GM04504 (cell line): ENCODE results near the gene ATCAY.
"Not testable (repeated sequence)": the region's sequence is repeated elsewhere in the genome, so short reads cannot be mapped to it uniquely, and the experiment has no call there.

Source experiments
- DNase-seq: peaks from one replicate; pipeline ENCODE4 v3.0.0-alpha.2; 2012; ENCODE audit warnings: low read depth

Gene ATCAY

DNA sequence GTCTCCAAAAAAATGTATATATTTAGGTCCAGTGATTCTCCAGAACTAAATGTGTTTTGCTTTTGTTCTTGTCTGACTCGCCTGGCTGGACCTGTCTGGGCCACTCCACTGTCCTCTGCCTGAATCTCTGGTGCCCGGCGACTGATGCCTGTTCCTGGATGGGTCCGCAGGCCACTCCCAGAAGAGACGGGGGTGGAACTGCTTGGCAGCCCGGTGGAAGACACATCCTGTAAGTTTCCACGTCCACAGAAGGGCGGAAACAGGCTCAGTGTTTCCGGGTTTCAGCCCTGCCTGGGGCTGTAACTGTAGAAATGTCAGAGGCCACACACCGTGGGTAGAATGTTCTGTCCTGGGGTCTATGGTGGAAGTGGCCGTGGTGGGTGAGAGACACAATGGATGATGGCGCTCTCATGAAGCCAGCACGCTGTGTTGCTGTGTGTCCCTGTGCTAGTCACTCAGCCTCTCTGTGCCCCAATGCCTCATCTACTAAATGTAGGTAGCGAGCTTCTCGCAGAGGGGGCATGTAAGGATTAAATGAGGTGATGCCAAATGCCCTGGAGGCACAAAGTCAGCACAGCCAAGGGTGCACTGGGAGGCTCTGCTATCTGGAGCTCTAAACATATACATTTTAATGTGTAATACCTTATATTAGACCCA, 22.0 kb downstream of the ATCAY start:
- DNase-seq, result no peak

- DNase-seq, result no peak
Measured at GRCh38 chr19:3904233-3904632, 23.7 kb downstream of the ATCAY start.

DNA sequence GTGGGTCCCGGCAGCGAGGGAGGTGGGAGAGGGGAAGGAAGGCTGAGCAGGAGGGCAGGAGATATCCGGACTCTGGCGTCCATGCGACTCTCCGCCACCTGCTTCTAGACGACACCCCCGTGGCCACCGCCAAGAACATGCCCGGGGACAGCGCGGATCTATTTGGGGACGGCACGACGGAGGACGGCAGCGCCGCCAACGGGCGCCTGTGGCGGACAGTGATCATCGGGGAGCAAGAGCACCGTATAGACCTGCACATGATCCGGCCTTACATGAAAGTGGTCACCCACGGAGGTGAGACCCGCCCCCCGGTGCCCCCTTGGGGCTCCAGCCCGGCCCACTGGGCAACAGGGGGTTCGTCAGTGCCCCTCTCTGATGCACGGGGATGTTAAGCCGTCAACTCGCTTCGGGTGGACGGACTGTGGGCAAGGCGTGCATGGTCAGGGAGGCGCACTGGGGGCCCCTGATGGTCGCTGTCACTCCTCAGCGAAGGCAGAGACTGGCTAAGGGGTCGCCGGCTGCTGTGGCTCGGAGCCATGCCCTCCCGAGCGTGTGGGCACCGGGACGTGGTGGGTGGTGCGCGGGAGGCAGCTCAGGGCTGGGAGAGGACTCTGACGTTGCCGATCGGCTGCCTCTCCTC, 27.3 kb downstream of the ATCAY start:
- DNase-seq, result no peak

DNA sequence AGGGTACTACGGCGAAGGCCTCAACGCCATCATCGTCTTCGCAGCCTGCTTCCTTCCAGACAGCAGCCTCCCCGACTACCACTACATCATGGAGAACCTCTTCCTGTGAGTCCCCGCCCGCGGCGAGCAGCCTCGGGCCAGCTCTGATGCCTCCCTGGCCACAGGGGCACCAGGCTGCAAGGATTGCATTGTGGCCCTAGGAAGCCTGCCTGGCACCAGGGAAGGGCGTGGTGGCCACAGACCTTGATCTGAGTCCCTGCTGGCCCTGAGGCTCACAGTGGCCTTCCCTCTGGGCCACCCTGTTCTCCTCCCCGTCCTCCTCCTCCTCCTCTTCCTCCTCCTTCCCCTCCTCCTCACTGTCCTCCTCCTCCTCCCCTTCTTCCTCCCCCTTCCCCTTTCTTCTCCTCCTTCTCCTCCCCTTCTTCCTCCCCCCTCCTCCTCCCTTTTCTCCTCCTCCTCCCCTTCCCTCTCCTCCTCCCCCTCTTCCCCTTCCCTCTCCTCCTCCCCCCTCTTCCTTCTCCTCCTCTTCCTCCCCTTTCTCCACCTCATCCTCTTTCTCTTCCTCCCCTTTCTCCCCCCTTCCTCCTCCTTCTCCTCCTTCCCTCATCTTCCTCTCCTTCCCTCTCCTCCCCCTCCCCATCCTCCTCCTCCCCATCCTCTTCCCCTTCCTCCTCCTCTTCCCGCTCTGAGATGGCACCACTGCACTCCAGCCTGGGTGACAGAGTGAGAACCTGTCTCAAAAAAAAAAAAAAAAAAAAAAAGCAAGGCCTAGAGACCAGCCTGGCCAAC, 28.0 kb downstream of the ATCAY start:
- no peak for DNase-seq

DNA sequence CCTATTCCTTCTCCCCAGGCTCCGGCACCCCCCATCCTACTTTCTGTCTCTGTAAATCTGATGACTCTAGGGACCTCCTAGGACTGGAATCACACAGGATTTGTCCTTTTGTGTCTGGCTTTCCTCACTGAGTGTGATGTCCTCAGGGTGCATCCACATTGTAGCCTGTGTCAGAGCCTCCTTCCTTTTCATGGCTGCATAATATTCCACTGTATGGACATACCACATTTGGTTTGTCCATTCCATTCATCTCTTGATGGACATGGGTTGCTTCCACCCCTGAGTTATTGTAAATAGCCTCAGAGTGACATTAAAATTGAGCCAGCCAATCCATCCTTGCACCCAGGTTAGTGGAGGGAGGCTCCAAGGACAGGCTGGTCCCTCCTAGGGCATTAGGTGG, 29.6 kb downstream of the ATCAY start:
- no peak for DNase-seq

- DNase-seq, result no peak
Measured at GRCh38 chr19:3914199-3914598, 33.7 kb downstream of the ATCAY start.

DNA sequence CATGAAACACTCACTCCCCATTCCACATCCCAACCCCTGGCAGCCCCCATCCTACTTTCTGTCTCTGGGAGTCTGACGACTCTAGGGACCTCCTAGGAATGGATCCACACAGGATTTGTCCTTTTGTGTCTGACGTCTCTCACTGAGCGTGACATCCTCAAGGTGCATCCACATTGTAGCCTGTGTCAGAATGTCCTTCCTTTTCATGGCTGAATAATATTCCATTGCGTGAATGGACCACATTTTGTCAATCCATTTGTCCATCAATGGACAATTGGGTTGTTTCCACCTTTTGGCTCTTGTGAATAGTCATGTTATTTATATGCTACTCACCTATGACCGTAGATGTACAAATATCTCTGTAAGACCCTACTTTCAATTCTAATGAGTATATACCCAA, 35.5 kb downstream of the ATCAY start:
- no peak for DNase-seq

- no peak for DNase-seq
Measured at GRCh38 chr19:3919793-3920192, 39.3 kb downstream of the ATCAY start.

DNA sequence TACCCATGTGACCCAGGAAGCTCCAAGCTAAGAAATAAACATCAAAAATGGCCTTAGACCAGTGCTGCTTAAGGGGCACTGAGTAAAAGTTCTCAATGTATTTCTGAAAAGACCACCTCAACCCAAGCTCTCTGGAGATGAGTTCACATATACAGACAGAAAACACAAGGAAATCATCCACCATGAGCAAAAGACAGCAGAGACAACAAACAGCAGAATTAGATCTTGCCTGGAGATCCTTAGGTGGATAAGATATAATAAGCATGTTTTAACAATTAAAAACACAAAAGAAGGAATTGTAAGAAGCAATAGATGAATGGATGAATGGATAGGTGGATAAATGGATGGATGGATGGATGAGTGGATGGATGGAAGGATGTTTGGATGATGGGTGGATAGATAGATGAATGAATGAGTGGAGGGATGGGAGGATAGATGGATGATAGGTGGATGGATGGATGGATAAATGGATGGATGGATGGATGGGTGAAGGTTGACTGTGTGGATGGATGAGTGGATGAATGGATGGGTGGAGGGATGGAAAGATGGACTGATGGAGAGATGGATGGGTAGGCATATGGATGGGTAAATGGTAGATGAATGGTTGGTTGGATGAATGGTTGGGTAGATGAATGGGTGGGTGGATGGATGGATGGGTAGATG, 42.7 kb downstream of the ATCAY start:
- DNase-seq, result no peak

DNA sequence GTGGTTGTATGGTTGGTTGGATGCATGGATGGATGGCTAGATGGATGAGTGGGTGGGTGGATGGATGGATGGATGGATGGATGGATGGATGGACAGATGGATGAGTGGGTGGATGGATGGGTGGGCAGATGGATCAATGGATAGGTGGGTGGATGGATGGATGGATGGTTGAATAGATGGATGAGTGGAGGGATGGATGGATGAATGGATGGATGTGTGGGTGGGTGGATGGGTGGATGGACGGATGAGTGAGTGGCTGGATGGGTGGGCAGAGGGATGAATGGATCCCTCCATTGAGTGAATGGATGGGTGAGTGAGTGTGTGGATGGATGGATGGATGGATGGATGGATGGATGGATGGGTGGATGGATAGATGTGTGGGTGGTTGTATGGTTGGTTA, 43.4 kb downstream of the ATCAY start:
- no peak for DNase-seq

- no peak for DNase-seq
Measured at GRCh38 chr19:3931041-3931440, 50.6 kb downstream of the ATCAY start.

DNA sequence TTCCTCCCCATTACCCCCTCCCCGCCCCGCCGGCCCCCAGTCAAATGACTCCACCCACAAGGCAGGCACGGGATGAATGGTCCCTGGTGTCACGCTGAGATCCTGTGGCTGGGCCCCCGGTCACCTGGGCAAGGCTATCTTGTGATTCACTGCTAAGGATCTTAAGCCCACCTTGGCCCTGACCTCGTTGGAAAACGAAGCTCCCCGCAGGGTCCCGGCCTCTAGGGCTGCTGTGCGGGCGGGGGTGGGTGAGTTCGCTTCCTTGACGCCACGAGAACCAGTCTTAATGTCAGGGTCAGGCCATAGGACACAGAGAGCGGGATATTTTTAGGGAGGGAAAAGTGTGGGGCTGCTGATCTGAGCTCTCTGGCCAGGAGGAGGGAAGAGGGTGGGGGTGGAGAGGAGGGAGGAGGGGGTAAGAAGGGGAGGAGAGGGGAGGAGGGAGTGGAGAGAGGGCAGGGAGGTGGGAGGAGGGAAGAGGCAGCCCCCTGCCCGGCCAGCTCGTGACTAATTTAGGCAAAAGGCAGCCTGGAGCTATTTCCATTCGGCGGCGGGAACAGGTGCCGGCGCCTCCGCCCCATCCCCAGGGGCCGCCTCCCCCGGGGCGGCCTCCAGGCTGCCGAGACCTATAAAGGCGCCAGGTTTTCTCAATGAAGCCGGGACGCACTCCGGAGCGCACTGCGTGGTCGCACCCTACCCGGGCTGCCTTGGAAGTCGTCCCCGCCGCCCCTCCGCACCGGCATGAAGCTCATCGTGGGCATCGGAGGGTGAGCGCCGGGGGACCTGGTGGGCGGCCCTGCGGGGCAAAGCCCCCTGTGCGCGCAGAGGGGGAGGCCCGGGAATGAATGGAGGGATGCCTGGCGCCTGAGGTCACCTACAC, 52.7 kb downstream of the ATCAY start, which contains the start of gene NMRK2:
Gene NMRK2 (plus strand): TSS at position 139 of the 880 bp plus-strand sequence. CDS start 603 bp downstream, at position 742.
- DNase-seq, result no peak

- DNase-seq, result no peak
Measured at GRCh38 chr19:3936506-3937442, 56.3 kb downstream of the ATCAY start.

DNA sequence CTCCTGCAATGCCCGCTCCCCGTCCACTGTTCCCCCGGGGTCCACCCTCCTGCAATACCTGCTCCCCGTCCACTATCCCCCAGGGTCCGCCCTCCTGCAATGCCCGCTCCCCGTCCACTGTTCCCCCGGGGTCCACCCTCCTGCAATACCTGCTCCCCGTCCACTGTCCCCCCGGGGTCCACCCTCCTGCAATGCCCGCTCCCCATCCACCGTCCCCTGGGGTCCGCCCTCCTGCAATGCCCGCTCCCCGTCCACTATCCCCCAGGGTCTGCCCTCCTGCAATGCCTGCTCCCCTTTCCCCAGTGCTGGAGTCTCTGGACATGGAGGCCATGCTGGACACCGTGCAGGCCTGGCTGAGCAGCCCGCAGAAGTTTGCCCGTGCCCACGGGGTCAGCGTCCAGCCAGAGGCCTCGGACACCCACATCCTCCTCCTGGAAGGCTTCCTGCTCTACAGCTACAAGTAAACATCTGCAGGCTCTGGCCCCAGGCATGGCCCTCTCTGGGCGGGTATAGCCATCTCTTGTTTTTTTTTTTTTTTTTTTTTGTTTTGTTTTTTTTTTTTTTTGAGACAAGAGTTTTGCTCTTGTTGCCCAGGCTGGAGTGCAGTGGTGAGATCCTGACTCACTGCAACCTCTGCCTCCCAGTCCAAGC, 57.9 kb downstream of the ATCAY start:
- DNase-seq, result not testable (repeated sequence)

GRCh38 chr19:3942790-3943409, 62.4 kb downstream of the ATCAY start:
- no peak for DNase-seq

DNA sequence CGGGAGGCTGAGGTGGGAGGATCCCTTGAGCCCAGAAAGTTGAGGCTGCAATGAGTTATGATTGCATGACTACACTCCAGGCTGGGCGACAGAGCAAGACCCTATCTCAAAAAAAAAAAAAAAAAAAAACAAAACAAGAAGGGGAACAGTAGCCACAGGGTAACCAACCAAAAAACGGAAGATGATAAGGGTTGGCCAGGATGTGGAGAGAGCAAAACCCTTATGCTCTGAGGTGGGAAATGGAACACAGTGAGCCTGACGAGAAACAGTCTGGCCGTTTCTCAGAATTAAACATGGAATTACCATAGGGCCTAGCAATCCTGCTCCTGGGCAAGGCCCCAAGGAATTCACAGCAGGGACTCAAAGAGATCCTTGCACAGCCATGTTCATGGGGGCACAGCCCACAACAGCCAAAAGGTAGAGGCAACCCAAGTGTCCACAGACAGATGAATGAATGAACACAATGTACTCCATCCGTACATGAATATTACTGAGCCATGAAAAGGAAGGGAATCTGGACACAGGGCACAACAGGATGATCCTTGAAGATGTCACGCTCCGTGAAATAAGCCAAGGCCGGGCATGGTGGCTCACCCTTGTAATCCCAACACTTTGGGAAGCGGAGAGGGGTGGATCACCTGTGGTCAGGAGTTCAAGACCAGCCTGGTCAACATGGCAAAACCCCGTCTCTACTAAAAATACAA, 63.7 kb downstream of the ATCAY start:
- no peak for DNase-seq

- no peak for DNase-seq
Measured at GRCh38 chr19:3945838-3946237, 65.4 kb downstream of the ATCAY start.

GRCh38 chr19:3947316-3947933, 66.9 kb downstream of the ATCAY start:
- DNase-seq, result not testable (repeated sequence)
